Gastroesophageal sphincter (tissue), 4 donors: ENCODE measurements around the gene FRMD6. TPM values are rescaled to one million over a fixed set of nuclear protein-coding genes. Genes with fewer than 3 reads are reported as not detected.
A peak's percentile ranks its signal among the peaks of the same experiment; 100 is the strongest.

ENCODE experiments used
- ATAC-seq: fragments of 150-250 bp; one replicate; pipeline ENCODE4 v1.9.1; 2016; ENCODE audit warnings: mild to moderate bottlenecking, moderate library complexity
- H3K27ac ChIP-seq, 4 donors: fragments of 200-600 bp; sonication (generic) in 3 of 4; 1 replicate in 3 of 4; 2 replicates in 1 of 4; pipeline ENCODE4 v1.5.1; 2016 to 2019
- H3K27me3 ChIP-seq: fragments of 200-600 bp; sonication (generic); one replicate; pipeline ENCODE4 v1.5.1; 2019
- H3K36me3 ChIP-seq, 2 donors: fragments of 200-600 bp; sonication (generic); one replicate each; pipeline ENCODE4 v1.5.1; 2019; ENCODE audit warnings: control low read depth in 1 of 2
- H3K4me1 ChIP-seq, 3 donors: fragments of 200-600 bp; sonication (generic); 1 replicate in 2 of 3; 2 replicates in 1 of 3; pipeline ENCODE4 v1.5.1; 2016 to 2019; ENCODE audit warnings: control low read depth in 2 of 3
- H3K4me3 ChIP-seq, 2 donors: fragments of 200-600 bp; sonication (generic); one replicate each; pipeline ENCODE4 v1.5.1; 2019; ENCODE audit warnings: mild to moderate bottlenecking in 1 of 2, moderate library complexity in 1 of 2
- H3K9me3 ChIP-seq, 3 donors: fragments of 200-600 bp; sonication (generic); one replicate each; pipeline ENCODE4 v1.5.1; 2017 to 2019; ENCODE audit warnings: control low read depth in 2 of 3
- EP300 ChIP-seq: sonication (generic); formaldehyde crosslinking; IDR thresholded peaks from one replicate; pipeline ENCODE4 v1.6.1; 2017; ENCODE audit warnings: antibody characterized with exemption, mild to moderate bottlenecking
- POLR2A ChIP-seq, 2 donors: fragments of 450-650 bp; IDR thresholded peaks; one replicate each; pipeline ENCODE4 v1.6.1; 2017; ENCODE audit warnings: antibody characterized with exemption in 2 of 2, mild to moderate bottlenecking in 2 of 2, moderate library complexity in 1 of 2
- POLR2AphosphoS5 ChIP-seq: sonication (generic); formaldehyde crosslinking; IDR thresholded peaks from one replicate; pipeline ENCODE4 v1.6.1; 2017; ENCODE audit warnings: antibody characterized with exemption
- WGBS, 2 donors: methylation state at CpG; one replicate each; pipeline ENCODE4 v1.1.5; 2018; ENCODE audit warnings: low coverage in 1 of 2; 5-methylcytosine and 5-hydroxymethylcytosine counted together
- total RNA-seq, 4 donors: library from RNA; depleted of rRNA; stranded (reverse); fragments of >200 nt; gene quantifications; one replicate each; pipeline ENCODE4 v1.1.0, GENCODE V29; 2016
- TF ChIP-seq, protein P1 (sequence below), 4 experiments: fragments of 200-600 bp in 2 of 4; fragments of 450-650 bp in 2 of 4; sonication (generic) in 1 of 4; IDR thresholded peaks; one replicate each; pipeline ENCODE4 v1.5.1; 2017 to 2019; ENCODE audit warnings: antibody characterized with exemption in 4 of 4, mild to moderate bottlenecking in 2 of 4, moderate library complexity in 2 of 4

The FRMD6 gene
- total RNA-seq, 4 donors from 2014 or later: 42.5 to 68.6 (median 53.9) TPM

DNA sequence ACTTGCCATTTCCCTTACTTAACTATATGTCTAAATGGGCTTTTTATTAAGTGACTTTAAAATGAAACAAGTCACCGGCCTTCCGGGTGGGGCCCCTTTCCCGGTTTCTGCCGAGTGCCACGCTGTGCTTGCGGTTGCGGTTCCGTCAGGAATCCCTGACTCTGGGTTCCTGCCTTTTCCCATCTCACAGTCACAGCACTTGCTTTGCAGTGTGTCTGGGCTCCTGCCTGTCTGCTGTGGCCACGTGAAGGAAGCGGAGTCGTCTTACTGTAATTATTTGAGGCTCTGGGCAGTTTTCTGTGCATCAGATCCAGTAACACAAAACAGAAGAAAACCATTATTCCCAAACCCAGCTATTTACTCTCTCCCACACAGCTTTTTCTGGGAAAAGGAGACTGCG lies 44.0 kb upstream of the FRMD6 start:
- peak overlapping the region in 1 of 2 donors; percentile 12 for H3K4me3 ChIP-seq
- no peaks in the 10 kb centered on the region for H3K36me3 ChIP-seq
- ATAC-seq: no peak
- no peak overlapping the region for H3K27ac ChIP-seq
- TF ChIP-seq POLR2AphosphoS5 (no peak), POLR2A (IDR thresholded peaks at IDR 0.05) (no peak), EP300 (no peak)
- TF ChIP-seq, protein P1, sequence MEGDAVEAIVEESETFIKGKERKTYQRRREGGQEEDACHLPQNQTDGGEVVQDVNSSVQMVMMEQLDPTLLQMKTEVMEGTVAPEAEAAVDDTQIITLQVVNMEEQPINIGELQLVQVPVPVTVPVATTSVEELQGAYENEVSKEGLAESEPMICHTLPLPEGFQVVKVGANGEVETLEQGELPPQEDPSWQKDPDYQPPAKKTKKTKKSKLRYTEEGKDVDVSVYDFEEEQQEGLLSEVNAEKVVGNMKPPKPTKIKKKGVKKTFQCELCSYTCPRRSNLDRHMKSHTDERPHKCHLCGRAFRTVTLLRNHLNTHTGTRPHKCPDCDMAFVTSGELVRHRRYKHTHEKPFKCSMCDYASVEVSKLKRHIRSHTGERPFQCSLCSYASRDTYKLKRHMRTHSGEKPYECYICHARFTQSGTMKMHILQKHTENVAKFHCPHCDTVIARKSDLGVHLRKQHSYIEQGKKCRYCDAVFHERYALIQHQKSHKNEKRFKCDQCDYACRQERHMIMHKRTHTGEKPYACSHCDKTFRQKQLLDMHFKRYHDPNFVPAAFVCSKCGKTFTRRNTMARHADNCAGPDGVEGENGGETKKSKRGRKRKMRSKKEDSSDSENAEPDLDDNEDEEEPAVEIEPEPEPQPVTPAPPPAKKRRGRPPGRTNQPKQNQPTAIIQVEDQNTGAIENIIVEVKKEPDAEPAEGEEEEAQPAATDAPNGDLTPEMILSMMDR (IDR thresholded peaks at IDR 0.05): no peak
- 33 to 81% methylated on average over 6 to 12 of the region's 12 CpGs for WGBS, 2 donors
- no peaks in the 10 kb centered on the region for H3K27me3 ChIP-seq
- H3K9me3 ChIP-seq: no peaks in the 10 kb centered on the region
- no peaks in the 10 kb centered on the region for H3K4me1 ChIP-seq

DNA sequence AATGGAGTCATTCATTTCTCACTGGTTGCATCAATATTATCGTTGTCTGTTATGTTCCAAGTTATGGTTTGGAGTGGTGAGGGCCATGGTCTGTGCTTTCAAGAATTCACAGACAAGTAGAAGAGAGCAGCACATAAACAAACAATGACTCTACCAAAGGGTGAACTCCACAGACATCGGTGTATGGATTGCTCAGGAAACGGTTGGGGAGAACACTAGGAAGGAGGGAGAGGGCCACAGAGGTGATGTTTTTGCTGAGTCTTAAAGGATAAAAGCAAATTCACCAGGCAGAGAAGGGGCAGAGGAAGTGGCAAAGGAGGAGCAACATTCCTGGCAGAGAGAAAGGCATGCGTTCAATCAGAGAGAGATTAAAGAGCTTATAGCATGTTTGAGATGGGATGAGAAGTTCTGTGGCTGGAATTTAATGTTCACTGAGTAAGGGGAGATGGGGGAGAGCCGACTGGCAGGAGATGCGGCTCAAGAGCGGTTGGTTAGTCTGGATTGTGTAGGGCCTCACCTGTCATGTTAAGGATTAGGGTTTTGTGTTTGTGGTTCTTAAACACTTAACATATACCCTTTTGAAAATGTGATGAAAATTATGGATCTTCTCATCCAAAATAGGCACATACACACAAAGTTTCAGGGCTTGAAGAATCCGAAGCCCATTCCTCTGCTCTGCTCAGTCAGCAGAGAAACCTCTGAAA lies 42.3 kb upstream of the FRMD6 start:
- no peak overlapping the region for H3K27ac ChIP-seq
- WGBS, 2 donors: 68 to 89% methylated on average over 5 to 7 of the region's 8 CpGs
- TF ChIP-seq EP300 (no peak), POLR2AphosphoS5 (no peak)

DNA sequence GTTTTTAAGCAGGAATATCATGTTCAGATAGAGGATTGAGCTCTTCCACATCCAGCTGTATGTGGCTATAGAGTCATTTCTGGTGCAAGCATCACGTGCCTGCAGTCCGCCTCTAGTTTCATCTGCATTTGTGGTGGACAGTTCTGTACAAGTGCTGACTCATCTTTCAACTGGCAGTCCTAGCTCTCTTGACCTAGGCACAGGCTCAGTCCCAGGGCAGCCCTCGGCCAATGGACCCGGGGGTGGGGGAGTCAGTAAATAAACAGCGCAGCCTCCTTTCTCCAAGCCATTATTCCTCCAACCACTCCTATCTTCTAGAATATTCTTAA lies 41.8 kb upstream of the FRMD6 start:
- TF ChIP-seq, protein P1 (IDR thresholded peaks at IDR 0.05): no peak
- TF ChIP-seq EP300: no peak
- no peak for TF ChIP-seq POLR2AphosphoS5
- no peak for TF ChIP-seq POLR2A (IDR thresholded peaks at IDR 0.05)
- H3K4me3 ChIP-seq: no peak overlapping the region
- no peaks in the 10 kb centered on the region for H3K9me3 ChIP-seq
- no peak overlapping the region for H3K27ac ChIP-seq
- ATAC-seq: no peak
- no peaks in the 10 kb centered on the region for H3K27me3 ChIP-seq
- peaks cover 0 to 5% (median 0%) of the 10 kb centered on the region in 3 donors for H3K4me1 ChIP-seq
- 90 to 100% methylated on average over 2 to 5 of the region's 5 CpGs for WGBS, 2 donors
- no peaks in the 10 kb centered on the region for H3K36me3 ChIP-seq

More for the DNA sequence above, 42.3 kb upstream of the FRMD6 start:
- H3K27me3 ChIP-seq: no peaks in the 10 kb centered on the region
- ATAC-seq: no peak
- H3K4me1 ChIP-seq: no peaks in the 10 kb centered on the region
- no peaks in the 10 kb centered on the region for H3K36me3 ChIP-seq
- no peaks in the 10 kb centered on the region for H3K9me3 ChIP-seq
- H3K4me3 ChIP-seq: no peak overlapping the region

DNA sequence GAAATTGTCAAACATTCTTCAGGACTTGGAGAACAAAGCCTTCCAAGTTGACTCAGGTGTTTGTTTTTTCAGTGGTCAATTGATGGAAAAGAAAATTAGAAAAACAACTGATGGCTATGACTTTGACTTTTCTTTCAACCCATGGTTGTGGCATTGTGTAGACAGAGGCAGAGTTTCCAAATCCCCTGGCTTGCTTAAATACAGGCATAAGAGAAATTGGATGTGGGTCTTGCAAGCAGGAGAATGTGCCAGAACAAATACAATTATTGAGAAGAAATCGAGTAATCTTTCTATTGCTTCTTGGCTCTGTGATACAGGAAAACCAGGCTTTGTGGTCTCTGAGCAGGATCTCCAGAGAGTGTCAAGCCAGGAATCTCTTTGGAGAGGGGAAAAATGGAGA lies 40.9 kb upstream of the FRMD6 start:
- WGBS, 2 donors: 43 to 67% methylated on average over 1 of the region's 1 CpG

DNA sequence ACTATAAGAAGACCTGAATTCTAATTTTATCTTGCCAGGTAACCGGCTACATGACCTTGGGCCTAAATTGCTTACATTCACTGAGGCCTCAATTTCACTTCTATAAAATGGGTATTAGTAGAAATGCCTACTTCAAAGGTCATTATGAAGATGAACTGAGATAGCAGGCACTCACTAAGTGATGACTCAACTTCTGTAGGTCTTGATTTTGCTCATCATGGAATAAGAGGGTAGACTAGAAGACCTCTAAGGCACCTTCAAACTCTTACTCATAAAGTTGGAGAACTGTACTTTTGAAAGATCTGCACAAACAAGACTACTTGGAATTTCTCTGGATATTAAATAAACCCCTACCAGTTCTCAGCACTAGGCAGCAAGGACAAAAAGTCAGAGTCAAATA lies 39.3 kb upstream of the FRMD6 start:
- Histone ChIP-seq H3K36me3 (no peaks in the 10 kb centered on the region), H3K4me1 (peaks cover 4 to 18% (median 4%) of the 10 kb centered on the region in 3 donors), H3K9me3 (no peaks in the 10 kb centered on the region), H3K27ac (no peak overlapping the region), H3K4me3 (no peak overlapping the region), H3K27me3 (no peaks in the 10 kb centered on the region)
- 71 to 100% methylated on average over 1 of the region's 1 CpG for WGBS, 2 donors
- ATAC-seq: no peak
- no peak for TF ChIP-seq EP300
- TF ChIP-seq POLR2AphosphoS5: no peak
- TF ChIP-seq, protein P1 (IDR thresholded peaks at IDR 0.05): no peak
- TF ChIP-seq POLR2A (IDR thresholded peaks at IDR 0.05): no peak

More for the DNA sequence above, 40.9 kb upstream of the FRMD6 start:
- TF ChIP-seq POLR2AphosphoS5 (no peak), EP300 (no peak), POLR2A (IDR thresholded peaks at IDR 0.05) (no peak)
- TF ChIP-seq, protein P1 (IDR thresholded peaks at IDR 0.05): no peak
- no peak for ATAC-seq
- no peaks in the 10 kb centered on the region for H3K9me3 ChIP-seq
- no peak overlapping the region for H3K27ac ChIP-seq
- no peaks in the 10 kb centered on the region for H3K36me3 ChIP-seq
- peaks cover 0 to 8% (median 0%) of the 10 kb centered on the region in 3 donors for H3K4me1 ChIP-seq
- H3K27me3 ChIP-seq: no peaks in the 10 kb centered on the region
- H3K4me3 ChIP-seq: no peak overlapping the region
